H1 (cell line): ENCODE results near the gene MCM7. TPM values are rescaled to one million over a fixed set of nuclear protein-coding genes. Genes with fewer than 3 reads are reported as not detected.

Experiments
- BRCA1 ChIP-seq: IDR thresholded peaks from 2 replicates; pipeline ENCODE4 v1.6.1; 2012; ENCODE audit warnings: low read depth, low read length, improper control_type of control experiment
- CHD7 ChIP-seq: fragments of 300-600 bp; sonication (generic); IDR thresholded peaks from 2 replicates; pipeline ENCODE4 v1.7.1; 2012; ENCODE audit warnings: low read length, moderate library complexity, mild to moderate bottlenecking, inconsistent platforms; ENCODE audit not compliant: insufficient replicate concordance
- RFX5 ChIP-seq: IDR thresholded peaks from 2 replicates; pipeline ENCODE4 v1.6.1; 2011; ENCODE audit warnings: low read depth, low read length, improper control_type of control experiment, borderline replicate concordance
- TAF1 ChIP-seq: IDR thresholded peaks from 2 replicates; pipeline ENCODE4 v1.6.1; 2011; ENCODE audit warnings: mild to moderate bottlenecking, low read depth, low read length
- ZNF274 ChIP-seq: IDR thresholded peaks from 2 replicates; pipeline ENCODE4 v1.7.0; 2012; ENCODE audit warnings: low read length, borderline replicate concordance; ENCODE audit errors: extremely low read depth
- polyA plus RNA-seq, 7 experiments: library from polyadenylated mRNA; depleted of rRNA in 3 of 7; stranded (reverse) in 5 of 7; unstranded in 2 of 7; fragments of >200 nt in 5 of 7; fragments of 200-250 nt in 2 of 7; gene quantifications; 1 replicate in 5 of 7; 2 replicates in 1 of 7; 4 replicates in 1 of 7; pipeline versions ENCODE4 v1.2.1 to v1.2.3, GENCODE V29; 2011 to 2013; ENCODE audit warnings: missing spikeins in 2 of 7, mixed read lengths in 2 of 7
- total RNA-seq: library from RNA; stranded (reverse); fragmentation: NEBNext Ultra II Directional; extraction: Animal tissue kit (Norgen Biotek cat#: 25700); gene quantifications from 2 replicates; pipeline ENCODE4 v1.2.1, GENCODE V29; 2021

Gene MCM7
- total and polyA plus RNA-seq, 2 of the 8 experiments (the other 6 are each of a cell fraction or from before 2014, with no cell fraction given): 313 to 344 TPM

- no peak for TF ChIP-seq CHD7
- TF ChIP-seq BRCA1: no peak
- TF ChIP-seq ZNF274: no peak
- TF ChIP-seq TAF1: no peak
- TF ChIP-seq RFX5: no peak
Observed at GRCh38 chr7:100107890-100108289, 6.7 kb upstream of the MCM7 start (continued).
